DMS53 treated with DMSO at 0.1 percent for 48 hours (cell line): ENCODE data around the gene OR6J1.
A peak's percentile ranks its signal among the peaks of the same experiment; 100 is the strongest.
"Not testable (repeated sequence)": the region's sequence is repeated elsewhere in the genome, so short reads cannot be mapped to it uniquely, and the experiment has no call there.

Experiments used
- DNase-seq: peaks from one replicate; lab custom pipeline; 2025; ENCODE audit not compliant: unreplicated experiment; lab: John Stamatoyannopoulos, UW

Gene OR6J1

GRCh38 chr14:22644305-22644635 is at the start of gene OR6J1:
OR6J1 (minus strand) TSS chr14:22644352; CDS start chr14:22634811, 9,541 bp downstream.
- DNase-seq = no peak

GRCh38 chr14:22692194-22692593 is 48.0 kb upstream of the OR6J1 start:
- DNase-seq = no peak

GRCh38 chr14:22691171-22691570 is 47.0 kb upstream of the OR6J1 start:
- DNase-seq = no peak

- DNase-seq = peak; percentile 68
Observed at GRCh38 chr14:22689199-22689598, 45.0 kb upstream of the OR6J1 start.

GRCh38 chr14:22687969-22688368 is 43.8 kb upstream of the OR6J1 start:
- DNase-seq = not testable (repeated sequence)

GRCh38 chr14:22686176-22686611 is 42.0 kb upstream of the OR6J1 start:
- DNase-seq = not testable (repeated sequence)

GRCh38 chr14:22685467-22685866 is 41.3 kb upstream of the OR6J1 start:
- no peak for DNase-seq

- not testable (repeated sequence) for DNase-seq
Observed at GRCh38 chr14:22683428-22683827, 39.3 kb upstream of the OR6J1 start.

- no peak for DNase-seq
Observed at GRCh38 chr14:22678221-22678620, 34.1 kb upstream of the OR6J1 start.

- DNase-seq = not testable (repeated sequence)
Observed at GRCh38 chr14:22677551-22677950, 33.4 kb upstream of the OR6J1 start.

GRCh38 chr14:22671622-22672021 is 27.5 kb upstream of the OR6J1 start:
- no peak for DNase-seq

GRCh38 chr14:22668863-22669262 is 24.7 kb upstream of the OR6J1 start:
- no peak for DNase-seq

GRCh38 chr14:22668417-22668816 is 24.3 kb upstream of the OR6J1 start:
- DNase-seq = no peak

GRCh38 chr14:22667881-22668280 is 23.7 kb upstream of the OR6J1 start:
- DNase-seq = no peak

GRCh38 chr14:22666203-22666893 is 22.2 kb upstream of the OR6J1 start:
- DNase-seq = no peak

GRCh38 chr14:22664261-22664660 is 20.1 kb upstream of the OR6J1 start:
- DNase-seq = peak; percentile 89

GRCh38 chr14:22660654-22661053 is 16.5 kb upstream of the OR6J1 start:
- no peak for DNase-seq

- no peak for DNase-seq
Observed at GRCh38 chr14:22658946-22659345, 14.8 kb upstream of the OR6J1 start.

GRCh38 chr14:22657861-22658260 is 13.7 kb upstream of the OR6J1 start:
- DNase-seq = peak; percentile 2

GRCh38 chr14:22656945-22657731 is 13.0 kb upstream of the OR6J1 start:
- no peak for DNase-seq

- no peak for DNase-seq
Observed at GRCh38 chr14:22656226-22656625, 12.1 kb upstream of the OR6J1 start.

- DNase-seq = peak; percentile 57
Observed at GRCh38 chr14:22653012-22653621, 9.0 kb upstream of the OR6J1 start.
